ENCODE data around the gene HAS3.

DNA sequence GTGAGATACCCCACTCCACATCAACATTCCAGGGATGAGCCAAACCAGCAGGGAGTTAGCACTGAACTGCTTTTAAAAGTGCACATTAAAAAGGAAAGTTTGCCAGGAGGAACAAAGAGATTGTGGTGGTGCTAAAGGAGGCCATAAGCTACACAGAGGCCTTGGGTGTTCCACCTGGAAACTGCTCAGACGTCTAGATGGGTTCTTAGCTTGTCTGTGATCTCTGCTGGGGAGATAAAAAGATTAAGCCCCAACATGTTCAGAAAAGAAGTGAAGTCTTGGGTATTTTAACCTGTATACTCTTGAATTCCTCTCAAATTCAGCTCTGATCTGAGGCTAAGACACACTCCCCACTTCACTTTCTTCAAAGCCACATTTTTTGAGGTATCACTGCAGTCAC, 10.4 kb downstream of the HAS3 start:
- TF ChIP-seq POLR2A (IDR thresholded peaks at IDR 0.05; ENCODE audit: low read length) = no peak
- no peak for TF ChIP-seq GATA1 (IDR thresholded peaks at IDR 0.05; ENCODE audit: low read depth, low read length)

Measured in erythroblast (primary cell).